Keratinocyte (primary cell): ENCODE data around the gene ANKS1A. TPM values are rescaled to one million over a fixed set of nuclear protein-coding genes. Genes with fewer than 3 reads are reported as not detected.

Experiments used
- DNase-seq: peaks from one replicate; pipeline ENCODE4 v3.0.0-alpha.2; 2011; ENCODE audit warnings: low read depth, missing footprints, low spot score
- FAIRE-seq: peaks from 2 replicates; lab custom pipeline; 2011; peaks lifted over from hg19 to GRCh38; lab: Jason Lieb, UNC
- H2AFZ ChIP-seq: 2 replicates; pipeline ENCODE4 v1.6.0; 2012; ENCODE audit warnings: low read length, control low read depth, inconsistent platforms; ENCODE audit not compliant: control insufficient read depth
- H3K27ac ChIP-seq: 2 replicates; pipeline ENCODE4 v1.5.1; 2011; ENCODE audit warnings: low read length; ENCODE audit not compliant: control insufficient read depth, insufficient read depth
- H3K27me3 ChIP-seq: 3 replicates; pipeline ENCODE4 v1.6.0; 2011; ENCODE audit warnings: low read length; ENCODE audit not compliant: control insufficient read depth, insufficient read depth; ENCODE audit errors: extremely low read depth
- H3K36me3 ChIP-seq, 2 experiments: 2 replicates in 1 of 2; 3 replicates in 1 of 2; pipeline ENCODE4 v1.5.1; 2011; ENCODE audit warnings: low read length in 2 of 2, mild to moderate bottlenecking in 1 of 2; ENCODE audit not compliant: control insufficient read depth in 2 of 2, insufficient read depth in 2 of 2; ENCODE audit errors: extremely low read depth in 1 of 2
- H3K4me1 ChIP-seq: 3 replicates; pipeline ENCODE4 v1.5.1; 2011; ENCODE audit warnings: low read length; ENCODE audit not compliant: control insufficient read depth, insufficient read depth; ENCODE audit errors: extremely low read depth
- H3K4me2 ChIP-seq: 3 replicates; pipeline ENCODE4 v1.6.0; 2011; ENCODE audit warnings: low read depth, low read length; ENCODE audit not compliant: control insufficient read depth, insufficient read depth; ENCODE audit errors: extremely low read depth
- H3K4me3 ChIP-seq, 3 experiments: fragments of 200-600 bp in 1 of 3; sonication (generic) in 1 of 3; 2 replicates in 2 of 3; 3 replicates in 1 of 3; pipeline ENCODE4 v1.5.1; 2011 to 2016; ENCODE audit warnings: low read length in 3 of 3, mild to moderate bottlenecking in 3 of 3, control low read depth in 2 of 3, inconsistent platforms in 1 of 3, low read depth in 1 of 3, mixed read lengths in 1 of 3, mixed run types in 1 of 3, moderate library complexity in 1 of 3; ENCODE audit not compliant: control insufficient read depth in 2 of 3, insufficient read depth in 2 of 3; ENCODE audit errors: extremely low read depth in 1 of 3
- H3K79me2 ChIP-seq: 2 replicates; pipeline ENCODE4 v1.6.0; 2012; ENCODE audit warnings: low read length; ENCODE audit not compliant: control insufficient read depth, insufficient read depth
- H3K9ac ChIP-seq: 3 replicates; pipeline ENCODE4 v1.6.0; 2011; ENCODE audit warnings: low read length; ENCODE audit not compliant: control insufficient read depth, insufficient read depth; ENCODE audit errors: extremely low read depth
- H3K9me1 ChIP-seq: 3 replicates; pipeline ENCODE4 v1.6.0; 2011; ENCODE audit warnings: low read length; ENCODE audit not compliant: control insufficient read depth, insufficient read depth; ENCODE audit errors: extremely low read depth
- H3K9me3 ChIP-seq: 2 replicates; pipeline ENCODE4 v1.5.1; 2012; ENCODE audit warnings: low read depth, low read length; ENCODE audit not compliant: control insufficient read depth
- H4K20me1 ChIP-seq: 3 replicates; pipeline ENCODE4 v1.6.0; 2011; ENCODE audit warnings: low read length; ENCODE audit not compliant: control insufficient read depth, insufficient read depth; ENCODE audit errors: extremely low read depth
- CTCF ChIP-seq, 3 experiments: IDR thresholded peaks in 1 of 3; conservative IDR thresholded peaks in 1 of 3; optimal IDR thresholded peaks in 1 of 3; 2 replicates in 2 of 3; 3 replicates in 1 of 3; pipeline versions ENCODE3 to v1.5.1; 2011; ENCODE audit warnings: low read length in 3 of 3, mild to moderate bottlenecking in 3 of 3, moderate library complexity in 2 of 3, control low read depth in 1 of 3, inconsistent platforms in 1 of 3; ENCODE audit not compliant: insufficient read depth in 2 of 3; ENCODE audit errors: extremely low read depth in 1 of 3
- EZH2 ChIP-seq: IDR thresholded peaks from one replicate; pipeline ENCODE4 v1.6.1; 2012; ENCODE audit warnings: inconsistent platforms, mild to moderate bottlenecking, low read length, moderate library complexity
- dilution Hi-C: fragments of 300-500 bp; cut with MboI; formaldehyde crosslinking; loops from one replicate; pipeline ENCODE4 v1.7.0; 2020; ENCODE audit warnings: low sequenced_read_pairs; ENCODE audit not compliant: extremely low pct_ligation_motif_present
- polyA plus RNA-seq, 5 experiments: library from polyadenylated mRNA; depleted of rRNA in 3 of 5; stranded (reverse) in 3 of 5; stranded (forward) in 1 of 5; unstranded in 1 of 5; fragments of >200 nt; gene quantifications; 1 replicate in 1 of 5; 2 replicates in 3 of 5; 3 replicates in 1 of 5; pipeline versions ENCODE4 v1.2.1 to v1.2.3, GENCODE V29; 2011 to 2012; ENCODE audit warnings: missing spikeins in 2 of 5, low read depth in 1 of 5, low replicate concordance in 1 of 5

The ANKS1A gene
- polyA plus RNA-seq, 1 donor (not counting 4 experiments of a cell fraction or from before 2014, with no cell fraction given): 8.6 TPM

- dilution Hi-C loops: no loop called here
- H3K4me2 ChIP-seq: no peak overlapping the region
- H3K27me3 ChIP-seq: no peaks in the 10 kb centered on the region
- H4K20me1 ChIP-seq: peaks cover 12% of the 10 kb centered on the region
- FAIRE-seq (no peak), DNase-seq (no peak)
- H3K27ac ChIP-seq: no peak overlapping the region
- H3K9ac ChIP-seq: no peak overlapping the region
- peaks cover 7% of the 10 kb centered on the region for H3K4me1 ChIP-seq
- no peaks in the 10 kb centered on the region for H3K9me3 ChIP-seq
- no peak overlapping the region for H2AFZ ChIP-seq
- H3K4me3 ChIP-seq: no peak overlapping the region
- no peaks in the 10 kb centered on the region for H3K79me2 ChIP-seq
- no peaks in the 10 kb centered on the region for H3K36me3 ChIP-seq
- TF ChIP-seq CTCF (optimal IDR thresholded peaks at IDR 0.05 in 1 of 3, IDR thresholded peaks at IDR 0.05 in 1 of 3, conservative IDR thresholded peaks at IDR 0.05 in 1 of 3; ENCODE audit: extremely low read depth in 1 of 3, insufficient read depth in 2 of 3, low read length in 3 of 3): no peak
- no peak for TF ChIP-seq EZH2
- H3K9me1 ChIP-seq: no peaks in the 10 kb centered on the region
These were observed 30.6 kb downstream of the ANKS1A start for GRCh38 chr6:34919651-34920050.

- Histone ChIP-seq H3K4me1 (peaks cover 7% of the 10 kb centered on the region), H3K9me3 (no peaks in the 10 kb centered on the region), H3K27me3 (no peaks in the 10 kb centered on the region), H3K4me3 (no peak overlapping the region), H3K9ac (no peak overlapping the region), H3K9me1 (no peaks in the 10 kb centered on the region), H3K36me3 (no peaks in the 10 kb centered on the region), H3K79me2 (no peaks in the 10 kb centered on the region), H3K4me2 (no peak overlapping the region), H3K27ac (no peak overlapping the region), H2AFZ (no peak overlapping the region), H4K20me1 (peaks cover 9% of the 10 kb centered on the region)
- FAIRE-seq (no peak), DNase-seq (no peak)
- TF ChIP-seq CTCF (optimal IDR thresholded peaks at IDR 0.05 in 1 of 3, IDR thresholded peaks at IDR 0.05 in 1 of 3, conservative IDR thresholded peaks at IDR 0.05 in 1 of 3; ENCODE audit: extremely low read depth in 1 of 3, insufficient read depth in 2 of 3, low read length in 3 of 3): no peak
- no peak for TF ChIP-seq EZH2
- dilution Hi-C loops: no loop called here
These were observed 31.0 kb downstream of the ANKS1A start for GRCh38 chr6:34920097-34920496.
